GM19035 (cell line): ENCODE results near the gene PLSCR4.
"Not testable (repeated sequence)": the region's sequence is repeated elsewhere in the genome, so short reads cannot be mapped to it uniquely, and the experiment has no call there.

Experiments used
- ATAC-seq: cut with Tn5 transposase; IDR thresholded peaks from one replicate; pipeline ENCODE4 v1.9.1; 2021; ENCODE audit not compliant: unreplicated experiment

PLSCR4 gene

GRCh38 chr3:146247911-146248310 lies 3.0 kb downstream of the PLSCR4 start:
- no peak for ATAC-seq

- no peak for ATAC-seq
Observed at GRCh38 chr3:146246526-146246925, 4.4 kb downstream of the PLSCR4 start.

- ATAC-seq = no peak
Observed at GRCh38 chr3:146243559-146243958, 7.3 kb downstream of the PLSCR4 start.

GRCh38 chr3:146241523-146242240 lies 9.2 kb downstream of the PLSCR4 start:
- ATAC-seq = no peak

- ATAC-seq = no peak
Observed at GRCh38 chr3:146233487-146233886, 17.4 kb downstream of the PLSCR4 start.

- no peak for ATAC-seq
Observed at GRCh38 chr3:146227486-146227885, 23.4 kb downstream of the PLSCR4 start.

GRCh38 chr3:146226881-146227280 lies 24.0 kb downstream of the PLSCR4 start:
- no peak for ATAC-seq

- ATAC-seq = not testable (repeated sequence)
Observed at GRCh38 chr3:146225458-146225857, 25.4 kb downstream of the PLSCR4 start.

- ATAC-seq = no peak
Observed at GRCh38 chr3:146223401-146224373, 27.2 kb downstream of the PLSCR4 start.

- no peak for ATAC-seq
Observed at GRCh38 chr3:146222204-146223046, 28.5 kb downstream of the PLSCR4 start.

- ATAC-seq = no peak
Observed at GRCh38 chr3:146221276-146221675, 29.6 kb downstream of the PLSCR4 start.

- peak; percentile 64 for ATAC-seq
Observed at GRCh38 chr3:146218880-146219866, 31.7 kb downstream of the PLSCR4 start.

GRCh38 chr3:146217324-146217723 lies 33.6 kb downstream of the PLSCR4 start:
- no peak for ATAC-seq

GRCh38 chr3:146214493-146214892 lies 36.4 kb downstream of the PLSCR4 start:
- no peak for ATAC-seq

GRCh38 chr3:146209371-146209770 lies 41.5 kb downstream of the PLSCR4 start:
- no peak for ATAC-seq

GRCh38 chr3:146203776-146204175 lies 47.1 kb downstream of the PLSCR4 start:
- no peak for ATAC-seq

GRCh38 chr3:146200461-146201220 lies 50.3 kb downstream of the PLSCR4 start:
- ATAC-seq = no peak

GRCh38 chr3:146199762-146200161 lies 51.1 kb downstream of the PLSCR4 start:
- ATAC-seq = no peak

GRCh38 chr3:146196789-146197188 lies 54.1 kb downstream of the PLSCR4 start:
- no peak for ATAC-seq
